Cardiac fibroblast (primary cell): Measurements from ENCODE around the gene ANKRD6.

Source experiments
- DNase-seq, 2 donors: peaks; one replicate each; pipeline versions ENCODE4 v3.0.0 to v3.0.0-alpha.2; 2010; ENCODE audit warnings: low read depth in 2 of 2
- H3K4me3 ChIP-seq, 2 donors: replicated peaks in 1 of 2; 1 replicate in 1 of 2; 2 replicates in 1 of 2; pipeline ENCODE4 v1.5.1; 2011; ENCODE audit warnings: low read depth in 2 of 2, low read length in 2 of 2, mild to moderate bottlenecking in 2 of 2, moderate library complexity in 1 of 2
- CTCF ChIP-seq: IDR thresholded peaks from one replicate; pipeline ENCODE4 v1.5.1; 2011; ENCODE audit warnings: low read depth, mild to moderate bottlenecking, low read length, inconsistent platforms

ANKRD6 gene

GRCh38 chr6:89404512-89404911 is 28.4 kb upstream of the ANKRD6 start:
- TF ChIP-seq CTCF: no peak
- DNase-seq: no peak
- H3K4me3 ChIP-seq: no peak overlapping the region

DNA sequence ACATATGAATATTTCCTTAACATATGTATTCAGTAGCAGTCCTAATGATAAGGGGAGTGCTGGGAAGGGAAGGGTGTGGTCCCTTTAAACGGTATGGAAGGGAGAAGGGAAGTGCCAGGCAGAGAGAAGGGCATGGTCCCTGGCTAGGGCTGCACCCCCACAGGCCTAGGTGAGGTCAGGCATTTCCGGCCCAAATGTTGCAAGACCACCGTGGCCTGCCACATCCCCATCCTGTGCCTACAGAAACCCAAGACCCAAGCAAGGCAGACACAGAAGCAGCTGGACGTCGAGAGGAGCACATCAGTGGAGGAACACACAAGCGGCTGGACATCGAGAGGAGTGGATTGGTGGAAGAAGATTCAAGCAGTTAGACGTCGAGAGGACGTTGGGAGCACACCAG is 26.8 kb upstream of the ANKRD6 start:
- no peak overlapping the region for H3K4me3 ChIP-seq
- DNase-seq: no peak
- no peak for TF ChIP-seq CTCF

DNA sequence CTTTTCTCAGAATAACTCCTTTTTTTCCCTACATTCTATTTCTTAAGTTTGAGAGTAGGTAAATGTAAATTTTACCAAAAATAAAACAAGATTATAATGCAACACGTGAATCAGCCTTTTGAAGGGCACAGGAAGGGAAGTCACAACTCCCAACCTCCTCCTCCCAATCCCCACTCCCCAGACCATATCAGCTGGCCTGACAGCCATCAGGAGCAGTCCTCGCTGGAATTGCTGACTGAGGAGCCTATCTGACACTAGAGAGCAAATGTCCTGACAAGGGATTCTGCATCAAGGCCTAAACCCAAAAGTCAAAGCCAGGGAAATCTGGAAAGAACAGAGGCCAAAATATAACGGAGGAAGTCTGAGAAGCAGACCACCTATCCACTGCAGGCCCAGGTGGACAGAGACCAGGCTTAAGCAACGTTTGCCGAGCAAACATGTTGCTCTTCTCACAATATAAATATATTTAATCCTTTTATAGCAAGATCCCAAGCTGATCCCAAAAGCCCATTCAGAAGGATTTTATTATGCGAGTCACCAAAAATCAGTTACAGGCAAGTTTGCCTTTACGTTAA is 23.4 kb upstream of the ANKRD6 start:
- no peak overlapping the region for H3K4me3 ChIP-seq

GRCh38 chr6:89410231-89410761 is 22.7 kb upstream of the ANKRD6 start:
- DNase-seq: no peak
- TF ChIP-seq CTCF: no peak
- H3K4me3 ChIP-seq: no peak overlapping the region

More for the DNA sequence above, 23.4 kb upstream of the ANKRD6 start:
- no peak for DNase-seq
- no peak for TF ChIP-seq CTCF

DNA sequence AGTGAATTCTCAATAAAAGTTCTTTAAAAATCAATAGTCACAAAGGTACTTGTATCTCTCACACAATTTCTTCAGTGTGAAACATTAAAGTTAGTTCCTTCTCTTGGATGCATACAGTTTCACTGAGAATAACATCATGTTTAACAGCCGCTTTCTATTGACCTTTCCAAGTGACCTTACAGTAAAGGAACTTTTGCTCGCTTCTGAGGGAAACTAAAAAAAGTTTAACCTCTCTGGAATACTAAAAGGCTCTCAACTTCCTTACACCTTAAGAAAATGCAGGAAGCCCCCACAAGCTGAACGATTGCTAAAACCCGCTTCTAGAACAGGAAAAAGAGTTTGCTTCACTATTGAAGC is 22.2 kb upstream of the ANKRD6 start:
- DNase-seq: no peak
- TF ChIP-seq CTCF: no peak
- peak overlapping the region in 1 of 2 donors; percentile 46 for H3K4me3 ChIP-seq

DNA sequence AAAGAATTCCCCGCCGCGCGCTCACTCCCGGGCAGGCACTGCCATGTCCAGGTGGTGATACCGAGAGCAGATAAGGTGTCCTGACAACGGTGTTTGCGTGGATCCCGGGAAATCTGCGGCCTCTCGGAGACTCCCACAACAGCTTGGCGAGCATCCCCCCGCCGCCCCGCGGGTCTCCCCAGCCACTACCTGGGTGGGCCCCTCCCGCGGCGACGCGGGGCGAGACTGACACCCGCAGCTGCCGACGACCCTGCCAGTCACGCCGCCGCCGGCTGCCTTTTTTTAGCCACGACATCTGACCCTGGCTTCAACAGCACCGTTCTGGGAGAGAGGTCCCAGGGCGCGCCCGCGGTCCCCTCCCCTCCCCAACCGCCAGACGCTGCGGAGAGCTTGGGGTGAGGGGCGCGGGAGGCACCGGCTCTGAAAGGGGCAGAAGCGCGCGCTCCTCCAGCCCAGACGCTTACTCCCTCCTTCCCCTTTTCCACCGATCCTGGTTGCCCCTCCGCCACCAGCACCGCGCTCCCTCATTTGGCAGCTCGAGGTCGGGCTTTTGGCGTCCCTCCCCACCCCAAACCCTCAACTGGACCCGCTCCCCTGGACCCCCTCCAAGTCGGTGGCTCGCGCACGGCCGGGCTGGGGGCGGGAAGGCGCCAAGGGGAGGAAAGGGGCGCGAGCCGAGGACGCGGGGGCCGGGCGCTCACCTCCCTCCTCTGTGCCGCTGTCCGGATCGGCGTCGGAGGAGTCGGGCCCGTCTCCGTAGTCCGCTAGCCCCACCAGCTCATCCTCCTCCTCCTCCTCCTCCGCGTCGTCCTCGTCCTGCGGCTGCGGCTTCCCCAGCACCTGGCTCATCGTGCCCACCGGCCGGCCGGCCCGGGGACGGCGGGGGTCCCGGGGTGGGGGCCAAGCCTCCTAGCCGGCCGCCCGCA is 21.5 kb upstream of the ANKRD6 start:
- DNase-seq: no peak
- H3K4me3 ChIP-seq: peak overlapping the region; percentile 45 to 46
- no peak for TF ChIP-seq CTCF
